Lower leg skin (tissue), 3 donors: Measurements from ENCODE around the gene SDHAF1.

Source experiments
- CTCF ChIP-seq, 3 donors: fragments of 450-650 bp; IDR thresholded peaks; one replicate each; pipeline ENCODE4 v1.5.1; 2016; ENCODE audit warnings: antibody characterized with exemption in 3 of 3, mild to moderate bottlenecking in 3 of 3, moderate library complexity in 2 of 3
- POLR2A ChIP-seq, 2 donors: fragments of 450-650 bp; IDR thresholded peaks; one replicate each; pipeline ENCODE4 v1.6.1; 2016 to 2017; ENCODE audit warnings: antibody characterized with exemption in 2 of 2, mild to moderate bottlenecking in 1 of 2, moderate library complexity in 1 of 2

- TF ChIP-seq CTCF (IDR thresholded peaks at IDR 0.05) (no peak), POLR2A (IDR thresholded peaks at IDR 0.05) (no peak)
Measured at GRCh38 chr19:35978832-35979365, 16.1 kb upstream of the SDHAF1 start.
